ENCODE data around the gene PPIL4.
"Not testable (repeated sequence)": the region's sequence is repeated elsewhere in the genome, so short reads cannot be mapped to it uniquely, and the experiment has no call there.

PPIL4 gene

GRCh38 chr6:149515494-149515893, 30.3 kb downstream of the PPIL4 start:
- no peak for DNase-seq

GRCh38 chr6:149513915-149514314, 31.9 kb downstream of the PPIL4 start:
- no peak for DNase-seq

- no peak for DNase-seq
Observed at GRCh38 chr6:149510793-149511512, 34.9 kb downstream of the PPIL4 start.

GRCh38 chr6:149508485-149508884, 37.4 kb downstream of the PPIL4 start:
- DNase-seq = no peak

GRCh38 chr6:149503872-149504271, 42.0 kb downstream of the PPIL4 start:
- no peak for DNase-seq

GRCh38 chr6:149503276-149503675, 42.6 kb downstream of the PPIL4 start:
- DNase-seq = no peak

- DNase-seq = no peak
Observed at GRCh38 chr6:149501768-149502167, 44.1 kb downstream of the PPIL4 start.

GRCh38 chr6:149501201-149501600, 44.6 kb downstream of the PPIL4 start:
- no peak for DNase-seq

- DNase-seq = no peak
Observed at GRCh38 chr6:149500096-149500495, 45.7 kb downstream of the PPIL4 start.

GRCh38 chr6:149499066-149499465, 46.8 kb downstream of the PPIL4 start:
- no peak for DNase-seq

GRCh38 chr6:149497365-149497764, 48.5 kb downstream of the PPIL4 start:
- no peak for DNase-seq

- not testable (repeated sequence) for DNase-seq
Observed at GRCh38 chr6:149496597-149496996, 49.2 kb downstream of the PPIL4 start.

- not testable (repeated sequence) for DNase-seq
Observed at GRCh38 chr6:149495349-149496016, 50.4 kb downstream of the PPIL4 start.

GRCh38 chr6:149494810-149495209, 51.0 kb downstream of the PPIL4 start:
- DNase-seq = not testable (repeated sequence)

GRCh38 chr6:149493761-149494320, 52.0 kb downstream of the PPIL4 start:
- no peak for DNase-seq

GRCh38 chr6:149492798-149493343, 53.0 kb downstream of the PPIL4 start:
- no peak for DNase-seq

GRCh38 chr6:149489967-149490366, 55.9 kb downstream of the PPIL4 start:
- DNase-seq = no peak

GRCh38 chr6:149488815-149489214, 57.0 kb downstream of the PPIL4 start:
- no peak for DNase-seq

GRCh38 chr6:149487316-149487715, 58.5 kb downstream of the PPIL4 start:
- DNase-seq = no peak

- no peak for DNase-seq
Observed at GRCh38 chr6:149484733-149485700, 60.8 kb downstream of the PPIL4 start, which contains the start of gene ZC3H12D. Gene ZC3H12D, minus strand, starts transcription at chr6:149485014. Its CDS starts 10,471 bp downstream, at chr6:149474543.

GRCh38 chr6:149483849-149484655, 61.8 kb downstream of the PPIL4 start:
- no peak for DNase-seq

- DNase-seq = no peak
Observed at GRCh38 chr6:149483334-149483725, 62.5 kb downstream of the PPIL4 start.
